ENCODE results near the gene YRDC.

Gene YRDC

DNA sequence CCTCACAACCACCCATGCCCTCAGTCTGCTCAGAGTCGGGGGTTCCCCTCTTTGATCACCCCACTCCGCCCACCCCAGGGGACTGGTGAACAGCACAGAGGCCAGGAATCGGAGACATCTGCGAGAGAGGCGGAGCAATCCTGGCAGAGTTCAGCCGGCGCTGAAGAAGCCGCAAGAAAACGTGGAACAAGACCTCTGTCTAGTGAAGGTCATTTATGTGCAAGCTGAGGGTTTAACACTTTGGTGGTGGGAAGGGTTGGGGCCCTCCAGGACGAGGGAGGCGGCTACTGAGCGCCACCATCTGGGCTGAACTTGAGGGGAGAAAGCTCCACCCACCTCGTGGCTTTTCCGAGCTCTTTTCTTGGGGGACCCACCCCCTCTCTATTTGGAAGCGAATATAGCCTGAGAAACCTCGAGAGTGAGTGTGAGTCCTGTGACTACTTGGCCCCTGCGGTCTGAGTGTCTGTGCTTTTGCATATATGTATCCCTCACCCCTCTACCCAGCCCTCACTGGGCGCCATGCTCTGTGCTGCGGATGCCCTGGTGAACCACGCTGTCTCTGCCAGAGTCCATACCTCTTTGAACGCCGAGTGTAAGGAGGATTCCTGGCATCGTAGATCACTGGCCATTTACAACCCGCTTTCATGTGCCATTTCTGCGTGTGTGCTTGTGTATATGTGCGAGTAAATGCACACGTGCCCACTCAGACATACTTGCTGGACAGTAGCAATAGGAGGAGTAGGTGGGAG, 41.9 kb downstream of the YRDC start:
- DNase-seq, result peak; percentile 63

DNA sequence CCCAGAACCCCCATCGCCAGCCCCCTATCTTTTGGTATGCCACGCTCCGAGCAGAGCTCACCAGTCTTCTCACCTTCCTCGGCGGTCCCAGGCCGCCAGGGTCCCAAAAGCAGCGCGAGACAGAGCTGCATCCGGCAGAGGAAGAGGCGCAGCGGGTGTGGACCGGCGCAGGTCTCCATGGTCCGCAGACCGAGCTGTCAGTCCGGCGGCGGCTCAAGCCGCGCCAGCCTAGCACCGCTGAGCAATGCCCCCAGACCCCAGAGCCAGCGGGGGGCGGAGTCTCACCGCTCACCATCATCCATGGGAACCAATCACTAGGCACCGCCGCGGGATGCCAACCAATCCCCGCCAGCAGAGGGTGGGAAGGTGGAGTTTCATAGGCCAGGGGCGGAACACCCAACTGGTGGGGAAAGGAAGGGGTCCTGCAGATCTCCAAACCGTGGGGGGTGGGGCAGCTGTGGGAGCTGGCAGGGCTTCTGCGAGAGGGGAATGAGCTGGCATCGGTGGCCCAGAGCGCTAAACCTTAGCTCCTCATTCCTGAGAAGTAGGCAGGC, 43.0 kb downstream of the YRDC start, which contains the start of gene EPHA10:
TSS of gene EPHA10 (minus strand) at position 233 of the 554 bp plus-strand sequence. CDS start at position 179, 54 bp downstream.
- peak; percentile 72 for DNase-seq

DNA sequence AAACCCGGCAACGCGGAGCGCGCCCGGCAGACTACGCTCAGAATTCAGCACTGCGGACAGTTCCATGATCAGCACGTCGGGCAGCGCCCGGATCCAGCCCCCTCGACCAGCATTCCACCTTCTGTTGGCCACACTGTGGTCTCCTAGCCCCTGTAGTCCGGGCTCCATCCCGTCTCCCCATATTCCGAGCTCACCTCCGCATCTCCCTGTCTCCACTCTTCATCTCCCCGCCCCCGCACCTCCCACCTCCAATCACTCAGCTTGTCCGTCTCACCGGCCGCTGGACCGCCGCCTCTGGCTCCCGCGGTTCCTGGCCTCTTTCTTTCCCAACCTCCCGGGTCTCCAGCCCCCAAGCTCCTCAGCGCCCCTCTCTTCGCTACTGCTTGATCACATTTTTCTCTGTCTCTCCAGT, 43.6 kb downstream of the YRDC start:
- DNase-seq, result peak; percentile 50

DNA sequence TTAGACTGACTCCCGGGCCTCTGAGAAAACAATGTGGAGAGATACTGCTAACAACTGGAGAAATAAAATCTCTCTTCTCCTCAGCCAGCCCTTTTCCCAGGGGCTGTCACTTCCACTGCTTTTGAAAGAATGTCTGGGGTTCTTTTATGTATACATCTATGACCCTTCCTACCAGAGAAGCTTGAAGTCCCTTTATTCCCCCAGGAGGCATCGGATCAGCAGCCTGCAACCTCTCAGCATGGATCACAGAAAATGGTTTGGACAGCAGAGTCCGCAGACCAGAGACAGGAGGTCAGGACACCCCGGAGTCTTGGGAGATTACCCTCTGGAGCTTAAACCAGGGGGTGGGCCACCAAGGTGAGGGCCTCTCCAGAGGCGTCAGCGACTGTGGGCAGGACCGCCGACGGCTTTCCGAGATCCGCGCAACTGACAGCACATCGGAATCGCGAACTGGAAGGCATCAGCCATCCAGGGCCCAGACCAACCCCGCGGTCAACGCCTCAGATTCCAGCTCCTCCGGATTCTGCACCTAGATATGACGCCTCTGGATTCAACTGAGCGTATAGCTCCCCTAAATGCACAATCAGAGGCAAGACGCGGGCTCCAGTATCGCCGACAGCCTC, 44.1 kb downstream of the YRDC start:
- DNase-seq, result no peak

DNA sequence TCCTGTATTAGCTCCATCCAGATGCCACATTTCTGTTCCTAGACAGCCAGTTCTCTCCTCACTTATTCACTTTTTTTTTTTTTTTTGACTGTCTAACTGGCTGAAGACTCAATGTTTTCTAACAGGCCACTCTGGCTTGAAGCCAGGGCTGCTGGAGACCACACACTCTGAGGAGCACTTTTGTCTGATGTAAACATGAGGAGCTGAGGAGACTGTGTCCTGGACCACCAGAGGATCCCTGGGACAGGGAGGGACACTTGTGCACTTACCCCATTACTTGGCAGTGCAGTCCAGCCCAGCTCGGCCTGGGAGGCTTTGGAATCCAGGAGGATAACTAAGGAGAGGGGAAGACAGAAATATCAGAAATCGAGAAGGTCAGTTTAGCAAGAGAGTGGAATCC, 45.5 kb downstream of the YRDC start:
- DNase-seq, result no peak

DNA sequence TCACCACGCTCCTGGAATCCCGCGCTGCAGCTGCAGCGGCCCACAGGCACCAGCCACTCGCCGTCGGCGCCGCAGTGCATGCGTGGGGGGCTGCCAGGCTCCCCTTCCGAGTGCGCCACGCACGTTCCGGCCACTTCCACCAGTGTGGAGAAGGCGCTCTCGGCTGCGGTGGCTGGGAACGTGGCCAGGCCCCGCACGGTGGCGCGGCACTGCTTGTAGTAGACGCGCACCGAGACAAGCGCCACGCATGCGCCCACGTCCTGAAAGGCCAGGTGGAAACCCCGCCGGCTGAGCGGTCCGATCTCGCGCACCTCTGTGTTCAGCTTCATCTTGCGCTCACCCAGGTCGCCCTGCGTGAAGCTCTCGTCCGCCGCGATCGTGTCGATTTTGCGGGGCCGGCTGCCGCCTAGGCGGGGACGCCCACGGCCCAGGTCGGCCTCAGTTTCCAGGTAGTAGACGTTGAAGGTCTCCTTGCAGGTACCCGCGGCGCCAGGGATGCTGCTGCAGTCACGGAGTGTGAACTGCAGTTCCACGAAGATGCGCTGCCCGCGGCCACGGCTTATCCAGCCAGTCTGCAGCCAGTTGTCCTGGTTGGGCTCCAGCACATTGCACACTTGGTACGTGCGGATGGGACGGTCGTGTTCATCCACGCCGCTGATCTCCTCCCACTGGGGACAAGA, 46.5 kb downstream of the YRDC start:
- peak; percentile 66 for DNase-seq

DNA sequence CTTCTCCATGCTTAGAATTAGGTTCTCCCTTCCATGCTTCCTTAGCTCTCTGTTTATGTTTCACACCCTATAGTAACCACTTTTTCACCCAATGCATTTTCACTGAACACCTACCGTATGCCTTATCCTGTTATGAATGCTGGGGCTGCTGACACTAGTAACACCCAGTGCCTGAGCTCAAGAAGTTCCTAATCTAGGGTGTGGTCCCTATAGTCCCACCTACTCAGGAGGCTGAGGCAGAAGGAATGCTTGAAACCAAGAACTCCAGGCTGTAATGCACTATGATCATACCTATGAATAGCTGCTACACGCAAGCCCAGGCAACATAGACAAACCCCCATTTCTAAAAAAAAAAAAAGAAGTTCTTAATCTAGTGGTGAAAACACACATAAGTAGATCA, 48.6 kb downstream of the YRDC start:
- no peak for DNase-seq

DNA sequence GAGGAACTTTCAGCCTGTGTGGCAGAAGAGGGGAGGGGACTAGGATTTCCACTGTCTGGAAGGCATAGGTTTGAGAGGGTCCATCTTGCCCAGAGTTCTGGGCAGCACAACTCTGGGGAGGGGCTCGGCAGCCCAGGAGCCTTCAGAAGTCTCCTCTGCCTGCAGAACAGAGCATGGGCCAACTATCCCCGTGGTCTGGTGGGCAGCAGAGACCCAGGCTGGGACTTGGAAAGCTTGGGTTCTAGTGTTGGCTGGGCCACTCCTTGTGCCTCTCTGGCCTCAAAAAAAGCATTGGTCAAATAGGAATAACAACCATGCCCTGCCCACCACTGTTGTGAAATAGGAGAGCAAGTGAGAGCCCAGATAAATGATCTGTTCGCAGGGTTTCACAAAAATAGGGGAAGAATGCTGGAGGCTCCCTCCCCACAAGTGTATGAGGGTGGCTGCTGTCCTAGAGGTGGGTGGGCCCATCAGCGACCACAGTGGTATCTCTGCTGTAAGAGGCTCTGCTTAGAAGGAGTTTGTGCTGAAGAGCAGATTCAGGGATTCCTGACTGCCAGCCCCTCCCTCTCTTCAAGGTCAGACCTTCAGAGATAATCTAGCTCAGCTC, 52.0 kb downstream of the YRDC start:
- DNase-seq, result no peak

DNA sequence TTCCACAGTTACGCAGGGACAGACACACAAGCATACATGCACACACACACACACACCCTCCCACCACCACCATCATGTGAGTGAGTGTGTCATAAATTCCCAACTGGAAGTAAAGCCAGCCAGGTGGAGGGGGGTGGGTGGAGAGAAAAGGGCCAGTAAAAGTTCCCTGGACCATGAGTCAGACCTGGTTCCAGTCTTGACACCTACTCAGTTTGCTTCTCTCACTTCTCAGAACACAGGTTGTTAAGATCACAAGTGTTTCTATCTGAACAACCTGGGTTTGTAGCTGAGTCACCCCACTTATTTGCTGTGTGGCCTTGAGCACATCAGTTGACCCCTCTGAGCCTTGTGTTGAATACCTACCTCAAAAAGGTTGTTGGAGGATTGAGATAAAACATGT, 52.7 kb downstream of the YRDC start:
- peak; percentile 40 for DNase-seq

DNA sequence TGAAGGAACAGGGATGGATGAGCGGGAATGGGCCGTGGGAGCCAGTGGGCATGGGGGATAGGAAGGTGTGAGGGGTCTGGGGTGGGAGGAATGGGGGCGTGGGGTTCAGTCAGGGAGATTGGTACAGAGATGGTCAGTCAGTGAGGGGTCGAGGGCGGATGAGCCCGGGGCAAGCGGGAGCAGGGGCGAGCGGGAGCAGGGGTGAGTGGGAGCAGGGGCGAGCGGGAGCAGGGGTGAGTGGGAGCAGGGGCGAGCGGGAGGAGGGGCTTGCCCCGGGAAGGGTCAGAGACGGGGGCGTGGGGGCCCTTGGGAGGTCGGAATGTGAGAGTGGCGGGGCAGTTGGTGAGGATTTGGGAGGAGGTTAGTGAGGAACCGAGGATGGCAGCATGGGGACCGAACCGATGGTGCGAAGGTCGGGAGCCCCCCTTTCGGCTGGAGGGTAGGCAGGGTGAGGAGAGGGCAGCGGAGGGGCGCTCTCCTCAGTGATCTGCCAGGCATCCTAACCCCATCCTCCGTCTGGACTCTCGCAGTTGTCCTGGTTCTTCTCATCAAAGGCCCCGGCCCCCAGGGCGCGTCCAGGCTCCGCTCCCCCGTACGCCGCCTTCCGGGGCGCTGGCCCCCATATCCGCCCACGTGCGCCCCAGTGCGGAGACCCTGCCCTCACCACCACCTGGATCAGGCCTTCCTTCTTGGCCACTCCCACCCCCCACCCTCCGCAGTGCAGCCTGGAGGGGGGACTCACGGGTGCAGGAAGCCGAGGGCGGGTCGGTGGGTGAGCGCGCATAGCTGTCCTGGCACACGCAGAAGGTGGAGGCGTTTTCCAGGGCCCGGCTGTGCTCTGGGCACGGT, 54.3 kb downstream of the YRDC start:
- no peak for DNase-seq

Measured in DMS53 (cell line).